ENCODE results near the gene IZUMO4. TPM values are rescaled to one million over a fixed set of nuclear protein-coding genes. Genes with fewer than 3 reads are reported as not detected.

Gene IZUMO4
- polyA plus RNA-seq, 1 donor (not counting 4 experiments of a cell fraction or from before 2014, with no cell fraction given): 6.7 TPM

- Histone ChIP-seq H3K4me2 (ENCODE audit: control insufficient read depth, extremely low read depth, insufficient read depth, low read depth, low read length) (no peak overlapping the region), H3K36me3 (ENCODE audit: control insufficient read depth in 2 of 2, extremely low read depth in 1 of 2, insufficient read depth in 2 of 2, low read length in 2 of 2) (peaks cover 50 to 67% of the 10 kb centered on the region in 2 experiments), H2AFZ (ENCODE audit: control insufficient read depth, low read length) (no peak overlapping the region), H4K20me1 (ENCODE audit: control insufficient read depth, extremely low read depth, insufficient read depth, low read length) (no peaks in the 10 kb centered on the region), H3K9me3 (ENCODE audit: control insufficient read depth, low read depth, low read length) (no peaks in the 10 kb centered on the region), H3K4me1 (ENCODE audit: control insufficient read depth, extremely low read depth, insufficient read depth, low read length) (no peaks in the 10 kb centered on the region), H3K27me3 (ENCODE audit: control insufficient read depth, extremely low read depth, insufficient read depth, low read length) (no peaks in the 10 kb centered on the region), H3K27ac (ENCODE audit: control insufficient read depth, insufficient read depth, low read length) (no peak overlapping the region), H3K9ac (ENCODE audit: control insufficient read depth, extremely low read depth, insufficient read depth, low read length) (no peak overlapping the region), H3K9me1 (ENCODE audit: control insufficient read depth, extremely low read depth, insufficient read depth, low read length) (no peaks in the 10 kb centered on the region), H3K79me2 (ENCODE audit: control insufficient read depth, insufficient read depth, low read length) (no peaks in the 10 kb centered on the region), H3K4me3 (ENCODE audit: control insufficient read depth in 2 of 3, extremely low read depth in 1 of 3, insufficient read depth in 2 of 3, low read depth in 1 of 3, low read length in 3 of 3) (no peak overlapping the region)
- dilution Hi-C loops (cut with MboI; ENCODE audit: extremely low pct_ligation_motif_present, low sequenced_read_pairs): no loop called here
- FAIRE-seq: no peak
- TF ChIP-seq EZH2 (IDR thresholded peaks at IDR 0.05; ENCODE audit: low read length) (no peak), CTCF (optimal IDR thresholded peaks at IDR 0.05 in 1 of 3, IDR thresholded peaks at IDR 0.05 in 1 of 3, conservative IDR thresholded peaks at IDR 0.05 in 1 of 3; ENCODE audit: extremely low read depth in 1 of 3, insufficient read depth in 2 of 3, low read length in 3 of 3) (no peak)
- no peak for DNase-seq (ENCODE audit: low read depth, low spot score)
These were observed 18.6 kb downstream of the IZUMO4 start for GRCh38 chr19:2115324-2115723.

- Histone ChIP-seq H3K79me2 (ENCODE audit: control insufficient read depth, insufficient read depth, low read length) (no peaks in the 10 kb centered on the region), H3K27me3 (ENCODE audit: control insufficient read depth, extremely low read depth, insufficient read depth, low read length) (no peaks in the 10 kb centered on the region), H3K4me1 (ENCODE audit: control insufficient read depth, extremely low read depth, insufficient read depth, low read length) (no peaks in the 10 kb centered on the region), H3K4me3 (ENCODE audit: control insufficient read depth in 2 of 3, extremely low read depth in 1 of 3, insufficient read depth in 2 of 3, low read depth in 1 of 3, low read length in 3 of 3) (no peak overlapping the region), H3K9me3 (ENCODE audit: control insufficient read depth, low read depth, low read length) (no peaks in the 10 kb centered on the region), H2AFZ (ENCODE audit: control insufficient read depth, low read length) (no peak overlapping the region), H3K27ac (ENCODE audit: control insufficient read depth, insufficient read depth, low read length) (no peak overlapping the region), H3K9ac (ENCODE audit: control insufficient read depth, extremely low read depth, insufficient read depth, low read length) (no peak overlapping the region), H3K36me3 (ENCODE audit: control insufficient read depth in 2 of 2, extremely low read depth in 1 of 2, insufficient read depth in 2 of 2, low read length in 2 of 2) (peaks cover 52 to 66% of the 10 kb centered on the region in 2 experiments), H3K9me1 (ENCODE audit: control insufficient read depth, extremely low read depth, insufficient read depth, low read length) (no peaks in the 10 kb centered on the region), H4K20me1 (ENCODE audit: control insufficient read depth, extremely low read depth, insufficient read depth, low read length) (no peaks in the 10 kb centered on the region), H3K4me2 (ENCODE audit: control insufficient read depth, extremely low read depth, insufficient read depth, low read depth, low read length) (no peak overlapping the region)
- dilution Hi-C loops (cut with MboI; ENCODE audit: extremely low pct_ligation_motif_present, low sequenced_read_pairs): no loop called here
- TF ChIP-seq CTCF (optimal IDR thresholded peaks at IDR 0.05 in 1 of 3, IDR thresholded peaks at IDR 0.05 in 1 of 3, conservative IDR thresholded peaks at IDR 0.05 in 1 of 3; ENCODE audit: extremely low read depth in 1 of 3, insufficient read depth in 2 of 3, low read length in 3 of 3) (no peak), EZH2 (IDR thresholded peaks at IDR 0.05; ENCODE audit: low read length) (no peak)
- FAIRE-seq (no peak), DNase-seq (ENCODE audit: low read depth, low spot score) (no peak)
These were observed 19.3 kb downstream of the IZUMO4 start for GRCh38 chr19:2115911-2116426.

Measured in keratinocyte (primary cell).